GM12873 (cell line): ENCODE measurements around the gene TMEM117.

Source experiments
- TF ChIP-seq, protein P1 (sequence below): IDR thresholded peaks from 2 replicates; pipeline ENCODE4 v1.5.1; 2012; ENCODE audit warnings: low read depth, mild to moderate bottlenecking, moderate library complexity, low read length, control low read depth; ENCODE audit not compliant: insufficient read depth; ENCODE audit errors: missing control alignments

The TMEM117 gene

DNA sequence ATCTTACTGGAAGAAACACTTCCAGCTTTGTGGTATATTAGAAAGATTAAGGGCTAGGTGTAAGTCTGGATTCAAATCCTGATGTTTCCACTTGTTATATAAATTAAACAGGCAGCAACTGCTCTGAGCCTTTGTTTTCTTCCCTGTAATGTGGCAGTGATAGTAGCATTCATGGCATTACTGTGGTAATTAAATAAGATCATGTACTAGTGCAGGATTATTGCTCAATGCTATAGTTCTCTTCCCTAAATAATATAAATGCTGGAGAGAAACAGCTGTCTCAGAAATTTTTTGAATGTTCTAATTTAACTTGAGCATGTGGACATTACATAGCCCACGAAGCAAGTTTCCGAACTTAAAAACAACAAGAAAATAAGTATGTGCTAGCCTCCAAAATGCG is 5.4 kb downstream of the TMEM117 start:
- TF ChIP-seq, protein P1, sequence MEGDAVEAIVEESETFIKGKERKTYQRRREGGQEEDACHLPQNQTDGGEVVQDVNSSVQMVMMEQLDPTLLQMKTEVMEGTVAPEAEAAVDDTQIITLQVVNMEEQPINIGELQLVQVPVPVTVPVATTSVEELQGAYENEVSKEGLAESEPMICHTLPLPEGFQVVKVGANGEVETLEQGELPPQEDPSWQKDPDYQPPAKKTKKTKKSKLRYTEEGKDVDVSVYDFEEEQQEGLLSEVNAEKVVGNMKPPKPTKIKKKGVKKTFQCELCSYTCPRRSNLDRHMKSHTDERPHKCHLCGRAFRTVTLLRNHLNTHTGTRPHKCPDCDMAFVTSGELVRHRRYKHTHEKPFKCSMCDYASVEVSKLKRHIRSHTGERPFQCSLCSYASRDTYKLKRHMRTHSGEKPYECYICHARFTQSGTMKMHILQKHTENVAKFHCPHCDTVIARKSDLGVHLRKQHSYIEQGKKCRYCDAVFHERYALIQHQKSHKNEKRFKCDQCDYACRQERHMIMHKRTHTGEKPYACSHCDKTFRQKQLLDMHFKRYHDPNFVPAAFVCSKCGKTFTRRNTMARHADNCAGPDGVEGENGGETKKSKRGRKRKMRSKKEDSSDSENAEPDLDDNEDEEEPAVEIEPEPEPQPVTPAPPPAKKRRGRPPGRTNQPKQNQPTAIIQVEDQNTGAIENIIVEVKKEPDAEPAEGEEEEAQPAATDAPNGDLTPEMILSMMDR: no peak

DNA sequence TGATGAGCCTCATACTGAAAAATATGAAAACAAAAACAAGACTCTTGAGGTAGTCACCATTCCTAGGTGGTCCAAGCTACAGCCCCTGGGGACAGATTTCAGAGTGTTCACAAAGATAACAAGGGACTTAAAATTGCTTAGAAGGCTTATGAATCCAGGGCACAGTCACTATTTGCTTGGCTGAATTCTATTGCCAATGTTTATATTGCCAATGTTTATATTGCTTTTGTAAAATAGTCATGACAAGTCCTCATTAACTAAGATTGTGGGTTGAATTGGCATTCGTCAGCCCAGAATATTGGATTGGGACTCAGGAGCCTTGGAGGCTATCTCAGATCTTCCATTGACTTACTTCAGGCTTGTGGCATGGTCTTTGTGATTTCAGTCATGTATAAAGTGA is 6.4 kb downstream of the TMEM117 start:
- TF ChIP-seq, protein P1: no peak

DNA sequence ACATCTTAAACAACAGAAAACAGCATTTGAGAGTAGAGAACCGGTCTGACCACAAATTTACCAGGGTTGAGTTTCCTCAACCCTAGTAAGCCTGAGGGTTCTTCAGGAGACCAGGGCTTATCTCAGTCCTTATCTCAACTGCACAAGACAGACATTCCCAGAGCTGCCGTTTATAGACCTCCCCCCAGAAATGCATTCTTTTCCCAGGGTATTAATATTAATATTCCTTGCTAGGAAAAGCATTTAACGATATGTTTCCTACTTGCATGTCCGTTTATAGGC is 12.3 kb downstream of the TMEM117 start:
- TF ChIP-seq, protein P1: no peak

DNA sequence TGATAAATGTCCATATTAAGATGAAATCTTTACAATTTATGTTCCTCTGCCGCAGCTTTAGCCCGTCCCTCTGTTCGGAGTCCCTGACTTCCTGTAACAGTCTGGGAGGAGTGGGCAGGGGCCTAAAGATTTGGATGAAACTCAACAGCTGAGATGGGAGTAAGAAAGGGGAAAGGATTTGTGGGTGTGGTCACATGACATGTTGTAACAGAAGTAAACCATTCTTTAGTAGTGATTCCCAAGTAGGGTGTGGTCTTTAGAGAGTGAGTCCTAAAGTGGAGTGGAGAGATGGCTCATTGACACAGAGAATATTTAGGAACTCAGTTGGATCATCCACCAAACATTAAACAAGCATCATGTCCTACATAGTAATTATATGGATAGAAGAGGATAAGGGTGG is 12.9 kb downstream of the TMEM117 start:
- TF ChIP-seq, protein P1: no peak

DNA sequence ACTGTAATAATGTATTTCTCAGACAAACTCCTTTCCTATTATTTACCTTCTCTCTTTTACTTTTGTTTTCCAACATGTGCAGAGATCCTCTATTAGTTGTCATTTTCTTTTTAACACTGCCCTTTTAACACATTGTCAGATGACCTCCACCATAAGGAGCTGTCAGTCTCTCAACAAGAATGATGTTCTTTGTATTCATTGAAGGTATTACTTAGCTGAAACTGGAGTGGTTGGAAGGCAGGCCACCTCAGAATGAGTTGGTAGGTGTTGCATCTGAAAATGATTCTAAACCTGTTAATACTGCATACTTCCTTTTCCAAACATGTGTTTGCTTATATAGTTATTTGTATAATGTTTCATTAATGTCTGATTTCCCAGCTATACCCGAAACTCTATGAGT is 16.9 kb downstream of the TMEM117 start:
- TF ChIP-seq, protein P1: no peak

DNA sequence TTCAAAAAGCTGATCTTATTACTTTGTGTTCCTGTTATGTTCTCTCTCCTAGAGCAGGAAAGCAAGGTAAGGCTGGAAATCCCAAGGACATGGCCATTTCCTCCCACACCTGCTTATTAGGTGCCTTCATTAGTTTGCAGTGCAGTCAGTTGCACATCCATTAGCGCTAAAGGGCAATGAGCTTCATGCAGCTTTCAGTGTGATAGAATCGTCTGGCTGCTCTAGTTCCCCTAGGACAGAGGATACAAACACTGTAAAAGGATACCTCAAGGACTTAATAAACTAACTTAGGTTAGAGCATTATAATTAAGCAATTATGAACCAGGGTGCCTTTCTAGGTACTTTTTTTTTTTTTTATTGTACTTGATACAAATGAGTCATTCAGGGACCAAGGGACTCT is 21.1 kb downstream of the TMEM117 start:
- TF ChIP-seq, protein P1: no peak

DNA sequence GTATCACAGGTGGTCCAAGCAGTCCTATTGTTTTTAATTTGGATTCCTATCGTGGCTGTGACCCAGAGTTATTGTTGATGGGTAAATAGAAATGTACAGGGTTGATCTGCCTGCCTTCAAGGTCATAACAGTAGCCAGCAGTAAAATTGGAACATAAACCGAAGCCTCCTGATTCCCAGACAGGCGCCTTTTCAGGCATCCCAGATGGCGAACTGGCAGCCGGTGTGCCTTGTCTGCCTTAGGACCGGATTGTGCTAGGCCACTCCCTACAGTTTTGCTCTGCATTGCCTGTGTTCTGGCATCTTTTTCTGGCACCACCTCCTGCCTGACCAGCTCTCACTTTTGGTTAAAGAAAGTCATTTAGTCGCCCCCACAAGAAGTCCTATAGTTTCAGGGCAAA is 22.2 kb downstream of the TMEM117 start:
- TF ChIP-seq, protein P1: no peak

DNA sequence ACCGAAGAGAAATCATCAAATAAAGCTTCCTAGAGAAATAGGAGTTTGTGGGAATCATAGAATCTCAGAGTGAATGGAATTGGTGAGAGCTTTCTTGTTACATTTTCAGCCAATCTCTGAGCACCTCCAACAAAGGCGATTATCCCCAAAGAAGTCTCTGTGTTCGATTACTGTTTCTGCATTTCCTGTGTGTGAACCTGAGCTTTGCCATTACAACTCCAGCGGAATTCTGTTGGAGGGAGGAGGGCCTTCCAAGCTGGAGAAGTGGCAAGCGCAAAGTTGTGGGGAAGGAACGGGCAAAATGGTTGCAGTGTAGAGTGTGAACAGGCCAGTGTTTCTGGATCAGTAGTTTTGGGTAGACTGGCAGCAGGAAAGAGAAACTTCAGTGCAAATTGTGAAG is 23.1 kb downstream of the TMEM117 start:
- TF ChIP-seq, protein P1: no peak
